H1 (cell line): ENCODE measurements around the gene MAB21L3. TPM values are rescaled to one million over a fixed set of nuclear protein-coding genes. Genes with fewer than 3 reads are reported as not detected.

Experiments used
- CHD7 ChIP-seq: fragments of 300-600 bp; sonication (generic); IDR thresholded peaks from 2 replicates; pipeline ENCODE4 v1.7.1; 2012; ENCODE audit warnings: low read length, moderate library complexity, mild to moderate bottlenecking, inconsistent platforms; ENCODE audit not compliant: insufficient replicate concordance
- CREB1 ChIP-seq: IDR thresholded peaks from 2 replicates; pipeline ENCODE4 v1.6.1; 2012; ENCODE audit warnings: inconsistent platforms
- MAFK ChIP-seq: IDR thresholded peaks from 2 replicates; pipeline ENCODE4 v1.6.1; 2012; ENCODE audit warnings: low read depth, mild to moderate bottlenecking, improper control_type of control experiment, low read length
- polyA plus RNA-seq, 7 experiments: library from polyadenylated mRNA; depleted of rRNA in 3 of 7; stranded (reverse) in 5 of 7; unstranded in 2 of 7; fragments of >200 nt in 5 of 7; fragments of 200-250 nt in 2 of 7; gene quantifications; 1 replicate in 5 of 7; 2 replicates in 1 of 7; 4 replicates in 1 of 7; pipeline versions ENCODE4 v1.2.1 to v1.2.3, GENCODE V29; 2011 to 2013; ENCODE audit warnings: missing spikeins in 2 of 7, mixed read lengths in 2 of 7
- total RNA-seq: library from RNA; stranded (reverse); fragmentation: NEBNext Ultra II Directional; extraction: Animal tissue kit (Norgen Biotek cat#: 25700); gene quantifications from 2 replicates; pipeline ENCODE4 v1.2.1, GENCODE V29; 2021

MAB21L3 gene
- total and polyA plus RNA-seq, 2 of the 8 experiments (the other 6 are each of a cell fraction or from before 2014, with no cell fraction given), result not detected

- TF ChIP-seq CHD7 (no peak), MAFK (no peak), CREB1 (no peak)
- TF ChIP-seq, all 59 proteins: peak for 0
These were observed 44.2 kb upstream of the MAB21L3 start (continued) for GRCh38 chr1:116066868-116067565.
